Spleen (tissue), 11 donors: ENCODE measurements around the gene HEATR1. TPM values are rescaled to one million over a fixed set of nuclear protein-coding genes. Genes with fewer than 3 reads are reported as not detected.
"Not testable (repeated sequence)": the region's sequence is repeated elsewhere in the genome, so short reads cannot be mapped to it uniquely, and the experiment has no call there.

Experiments
- DNase-seq: peaks from one replicate; pipeline ENCODE4 v3.0.0-alpha.2; 2020
- H3K27ac ChIP-seq, 8 donors: fragments of 200-600 bp; sonication (generic) in 7 of 8; 1 replicate in 4 of 8; 2 replicates in 4 of 8; pipeline versions ENCODE4 v1.5.0 to v1.8.0; 2016 to 2021; ENCODE audit warnings: inconsistent platforms in 4 of 8, mild to moderate bottlenecking in 4 of 8, moderate library complexity in 1 of 8
- H3K27me3 ChIP-seq, 7 donors: fragments of 200-600 bp; sonication (generic) in 6 of 7; replicated peaks in 1 of 7; 1 replicate in 4 of 7; 2 replicates in 3 of 7; pipeline versions ENCODE4 v1.5.0 to v1.8.0; 2016 to 2021; ENCODE audit warnings: inconsistent platforms in 3 of 7, mild to moderate bottlenecking in 1 of 7
- H3K36me3 ChIP-seq, 6 donors: fragments of 200-600 bp; sonication (generic) in 5 of 6; 1 replicate in 4 of 6; 2 replicates in 2 of 6; pipeline versions ENCODE4 v1.5.0 to v1.8.0; 2016 to 2021; ENCODE audit warnings: inconsistent platforms in 2 of 6
- H3K4me1 ChIP-seq, 6 donors: fragments of 200-600 bp; sonication (generic) in 5 of 6; 1 replicate in 3 of 6; 2 replicates in 3 of 6; pipeline versions ENCODE4 v1.5.0 to v1.8.0; 2016 to 2021; ENCODE audit warnings: inconsistent platforms in 3 of 6
- H3K4me3 ChIP-seq, 8 donors: fragments of 200-600 bp; sonication (generic) in 7 of 8; 1 replicate in 4 of 8; 2 replicates in 4 of 8; pipeline versions ENCODE4 v1.5.0 to v1.8.0; 2016 to 2021; ENCODE audit warnings: inconsistent platforms in 4 of 8, mild to moderate bottlenecking in 4 of 8, moderate library complexity in 2 of 8
- H3K9me3 ChIP-seq, 8 donors: fragments of 200-600 bp; sonication (generic) in 7 of 8; 1 replicate in 4 of 8; 2 replicates in 4 of 8; pipeline versions ENCODE4 v1.5.0 to v1.8.0; 2016 to 2021; ENCODE audit warnings: inconsistent platforms in 4 of 8
- POLR2A ChIP-seq, 3 donors: fragments of 450-650 bp; IDR thresholded peaks; one replicate each; pipeline ENCODE4 v1.5.1; 2017; ENCODE audit warnings: antibody characterized with exemption in 3 of 3, mild to moderate bottlenecking in 1 of 3
- POLR2AphosphoS5 ChIP-seq, 3 donors: sonication (generic); formaldehyde crosslinking; IDR thresholded peaks; one replicate each; pipeline ENCODE4 v1.5.1; 2017; ENCODE audit warnings: antibody characterized with exemption in 3 of 3
- WGBS, 5 donors: extraction: QIAGEN DNeasy Blood & Tissue Kit in 3 of 5; methylation state at CpG; one replicate each; pipeline versions ENCODE4 v1.1.5 to v1.1.7; 2013 to 2018; 5-methylcytosine and 5-hydroxymethylcytosine counted together
- intact Hi-C: fragments of 100-400 bp; cut with DNase I; formaldehyde crosslinking; loops from one replicate; pipeline ENCODE4 v1.15.0; 2023; ENCODE audit warnings: low total_unique reads
- polyA plus RNA-seq, 3 donors: library from polyadenylated mRNA; stranded (reverse); fragments of 200-250 nt; gene quantifications; one replicate each; pipeline ENCODE4 v1.2.1, GENCODE V29; 2013
- total RNA-seq, 7 donors: library from RNA; depleted of rRNA in 3 of 7; stranded (reverse); fragments of >200 nt in 3 of 7; fragmentation: NEBNext Ultra II Directional in 4 of 7; extraction: Animal tissue kit (Norgen Biotek cat#: 25700) in 4 of 7; gene quantifications; one replicate each; pipeline versions ENCODE4 v1.1.0 to v1.2.1, GENCODE V29; 2016 to 2021
- TF ChIP-seq, protein P1 (sequence below), 11 experiments: fragments of 200-600 bp in 7 of 11; fragments of 450-650 bp in 4 of 11; sonication (generic) in 4 of 11; IDR thresholded peaks in 8 of 11; conservative IDR thresholded peaks in 3 of 11; 1 replicate in 7 of 11; 2 replicates in 4 of 11; pipeline versions ENCODE4 v1.4.0 to v1.8.0; 2016 to 2021; ENCODE audit warnings: antibody characterized with exemption in 11 of 11, inconsistent platforms in 4 of 11, mild to moderate bottlenecking in 1 of 11
- donor health status: healthy with polysubstance abuse.
- donor health status: DM: no; HTN: no; CAD: no; lungs with moderate emphysema.
- donor health status: DM: no; HTN: no; CAD: no.
- donor health status: Bipolar disorder and iron deficiency.
- donor health status: healthy.
- donor health status: DM: no; HTN: no; CAD: no.
- donor health status: DM: yes; HTN: yes; CAD: no.

Gene HEATR1
- total and polyA plus RNA-seq, 10 donors, result 5.0 to 51.4 (median 34.6) TPM

- TF ChIP-seq, protein P1, sequence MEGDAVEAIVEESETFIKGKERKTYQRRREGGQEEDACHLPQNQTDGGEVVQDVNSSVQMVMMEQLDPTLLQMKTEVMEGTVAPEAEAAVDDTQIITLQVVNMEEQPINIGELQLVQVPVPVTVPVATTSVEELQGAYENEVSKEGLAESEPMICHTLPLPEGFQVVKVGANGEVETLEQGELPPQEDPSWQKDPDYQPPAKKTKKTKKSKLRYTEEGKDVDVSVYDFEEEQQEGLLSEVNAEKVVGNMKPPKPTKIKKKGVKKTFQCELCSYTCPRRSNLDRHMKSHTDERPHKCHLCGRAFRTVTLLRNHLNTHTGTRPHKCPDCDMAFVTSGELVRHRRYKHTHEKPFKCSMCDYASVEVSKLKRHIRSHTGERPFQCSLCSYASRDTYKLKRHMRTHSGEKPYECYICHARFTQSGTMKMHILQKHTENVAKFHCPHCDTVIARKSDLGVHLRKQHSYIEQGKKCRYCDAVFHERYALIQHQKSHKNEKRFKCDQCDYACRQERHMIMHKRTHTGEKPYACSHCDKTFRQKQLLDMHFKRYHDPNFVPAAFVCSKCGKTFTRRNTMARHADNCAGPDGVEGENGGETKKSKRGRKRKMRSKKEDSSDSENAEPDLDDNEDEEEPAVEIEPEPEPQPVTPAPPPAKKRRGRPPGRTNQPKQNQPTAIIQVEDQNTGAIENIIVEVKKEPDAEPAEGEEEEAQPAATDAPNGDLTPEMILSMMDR (IDR thresholded peaks at IDR 0.05 in 8 of 11, conservative IDR thresholded peaks at IDR 0.05 in 3 of 11), result no peak
- no peak for TF ChIP-seq POLR2A (IDR thresholded peaks at IDR 0.05)
- no peak for TF ChIP-seq POLR2AphosphoS5 (IDR thresholded peaks at IDR 0.05)
- H3K4me1 ChIP-seq, result peaks cover 2 to 35% (median 20%) of the 10 kb centered on the region in 6 donors
- no peak overlapping the region for H3K4me3 ChIP-seq
- 81 to 91% (median 87%) methylated on average over 5 of the region's 5 CpGs for WGBS, 5 donors
- DNase-seq, result no peak
- no peaks in the 10 kb centered on the region for H3K36me3 ChIP-seq
- no peaks in the 10 kb centered on the region for H3K27me3 ChIP-seq
- no peaks in the 10 kb centered on the region for H3K9me3 ChIP-seq
- peak overlapping the region in 2 of 8 donors; percentile 8 to 56 for H3K27ac ChIP-seq
- intact Hi-C loops, result no loop called here
Observed at GRCh38 chr1:236507022-236507700, 97.2 kb downstream of the HEATR1 start.

- H3K27me3 ChIP-seq, H3K36me3 ChIP-seq, H3K9me3 ChIP-seq, DNase-seq, intact Hi-C loops, H3K4me3 ChIP-seq, H3K27ac ChIP-seq: not testable (repeated sequence)
- H3K4me1 ChIP-seq, result peaks cover 3 to 29% (median 20%) of the 10 kb centered on the region in 6 donors
- 87 to 93% (median 89%) methylated on average over 3 of the region's 3 CpGs for WGBS, 5 donors
Observed at GRCh38 chr1:236504338-236504737, 100.0 kb downstream of the HEATR1 start.

- DNase-seq, result peak; percentile 86
- Histone ChIP-seq H3K4me3 (peak overlapping the region in 2 of 8 donors; percentile 10 to 47), H3K27me3 (no peaks in the 10 kb centered on the region), H3K27ac (peak overlapping the region in 6 of 8 donors; percentile 57 to 78 (median 68)), H3K9me3 (no peaks in the 10 kb centered on the region), H3K36me3 (no peaks in the 10 kb centered on the region), H3K4me1 (peaks cover 3 to 18% (median 15%) of the 10 kb centered on the region in 6 donors)
- WGBS, 5 donors, result 25 to 32% (median 27%) methylated on average over 15 of the region's 15 CpGs
- intact Hi-C loops, result no loop called here
- peak in 2 of 3 donors; percentile 61 to 75 for TF ChIP-seq POLR2AphosphoS5 (IDR thresholded peaks at IDR 0.05)
- TF ChIP-seq, protein P1 (IDR thresholded peaks at IDR 0.05 in 8 of 11, conservative IDR thresholded peaks at IDR 0.05 in 3 of 11), result no peak
Observed at GRCh38 chr1:236502972-236503639, 101.2 kb downstream of the HEATR1 start.

DNA sequence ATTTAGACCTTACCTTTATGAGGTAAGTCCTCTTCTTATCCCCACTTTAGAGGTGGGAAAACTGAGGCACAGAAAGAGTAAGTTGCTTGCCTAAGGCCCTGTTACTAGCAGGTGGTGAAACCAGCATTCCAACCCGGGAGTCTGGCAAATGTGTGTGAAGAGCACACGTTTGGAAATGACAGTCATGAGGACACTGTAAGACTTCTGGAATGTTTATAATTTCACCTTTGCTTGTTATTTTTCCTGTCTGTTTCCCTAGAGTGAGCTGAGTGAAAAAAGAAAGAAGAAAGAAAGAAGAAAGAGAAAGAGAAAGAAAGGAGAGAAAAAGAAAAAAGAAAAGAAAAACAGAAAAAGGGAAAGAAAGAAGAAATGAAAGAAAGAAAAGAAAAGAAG, 101.7 kb downstream of the HEATR1 start:
- TF ChIP-seq, protein P1 (IDR thresholded peaks at IDR 0.05 in 8 of 11, conservative IDR thresholded peaks at IDR 0.05 in 3 of 11), result no peak
- TF ChIP-seq POLR2A (IDR thresholded peaks at IDR 0.05) (no peak), POLR2AphosphoS5 (IDR thresholded peaks at IDR 0.05) (no peak)
- H3K27ac ChIP-seq, result peak overlapping the region in 6 of 8 donors; percentile 57 to 78 (median 68)
- 40 to 58% (median 50%) methylated on average over 2 of the region's 2 CpGs for WGBS, 5 donors
- H3K4me3 ChIP-seq, result peak overlapping the region in 1 of 8 donors; percentile 47
- H3K27me3 ChIP-seq, result no peaks in the 10 kb centered on the region
- peaks cover 3 to 18% (median 13%) of the 10 kb centered on the region in 6 donors for H3K4me1 ChIP-seq
- intact Hi-C loops, result no loop called here
- no peaks in the 10 kb centered on the region for H3K9me3 ChIP-seq
- no peaks in the 10 kb centered on the region for H3K36me3 ChIP-seq
- DNase-seq, result no peak
